ENCODE measurements around the gene DDX10.

Gene DDX10

GRCh38 chr11:108906826-108907225, 242.0 kb downstream of the DDX10 start:
- peak; percentile 26 for DNase-seq (ENCODE audit: low spot score)

- no peak for DNase-seq (ENCODE audit: low spot score)
Observed at GRCh38 chr11:108909041-108909440, 244.2 kb downstream of the DDX10 start.

GRCh38 chr11:108909921-108910320, 245.1 kb downstream of the DDX10 start:
- DNase-seq (ENCODE audit: low spot score) = no peak

- DNase-seq (ENCODE audit: low spot score) = no peak
Observed at GRCh38 chr11:108912581-108912980, 247.7 kb downstream of the DDX10 start.

GRCh38 chr11:108913204-108913603, 248.3 kb downstream of the DDX10 start:
- DNase-seq (ENCODE audit: low spot score) = no peak

- no peak for DNase-seq (ENCODE audit: low spot score)
Observed at GRCh38 chr11:108914211-108914610, 249.3 kb downstream of the DDX10 start.

- no peak for DNase-seq (ENCODE audit: low spot score)
Observed at GRCh38 chr11:108914981-108915380, 250.1 kb downstream of the DDX10 start.

- DNase-seq (ENCODE audit: low spot score) = no peak
Observed at GRCh38 chr11:108915666-108916065, 250.8 kb downstream of the DDX10 start.

- DNase-seq (ENCODE audit: low spot score) = no peak
Observed at GRCh38 chr11:108916290-108916689, 251.4 kb downstream of the DDX10 start.

- DNase-seq (ENCODE audit: low spot score) = no peak
Observed at GRCh38 chr11:108916935-108917334, 252.1 kb downstream of the DDX10 start.

GRCh38 chr11:108921211-108921610, 256.3 kb downstream of the DDX10 start:
- DNase-seq (ENCODE audit: low spot score) = no peak

- no peak for DNase-seq (ENCODE audit: low spot score)
Observed at GRCh38 chr11:108922241-108922640, 257.4 kb downstream of the DDX10 start.

GRCh38 chr11:108923413-108923812, 258.5 kb downstream of the DDX10 start:
- DNase-seq (ENCODE audit: low spot score) = no peak

- no peak for DNase-seq (ENCODE audit: low spot score)
Observed at GRCh38 chr11:108926171-108926840, 261.4 kb downstream of the DDX10 start.

GRCh38 chr11:108926841-108927577, 262.1 kb downstream of the DDX10 start:
- no peak for DNase-seq (ENCODE audit: low spot score)

GRCh38 chr11:108927791-108928545, 263.1 kb downstream of the DDX10 start:
- no peak for DNase-seq (ENCODE audit: low spot score)

GRCh38 chr11:108929241-108929640, 264.4 kb downstream of the DDX10 start:
- peak; percentile 80 for DNase-seq (ENCODE audit: low spot score)

GRCh38 chr11:108931168-108931567, 266.3 kb downstream of the DDX10 start:
- DNase-seq (ENCODE audit: low spot score) = no peak

GRCh38 chr11:108933630-108934029, 268.8 kb downstream of the DDX10 start:
- DNase-seq (ENCODE audit: low spot score) = no peak

- no peak for DNase-seq (ENCODE audit: low spot score)
Observed at GRCh38 chr11:108934289-108934688, 269.4 kb downstream of the DDX10 start.

- no peak for DNase-seq (ENCODE audit: low spot score)
Observed at GRCh38 chr11:108934696-108935095, 269.8 kb downstream of the DDX10 start.

GRCh38 chr11:108937746-108938145, 272.9 kb downstream of the DDX10 start:
- DNase-seq (ENCODE audit: low spot score) = no peak

GRCh38 chr11:108938604-108939003, 273.7 kb downstream of the DDX10 start:
- DNase-seq (ENCODE audit: low spot score) = peak; percentile 31
